Natural killer cell (primary cell): ENCODE measurements around the gene IFT122. TPM values are rescaled to one million over a fixed set of nuclear protein-coding genes. Genes with fewer than 3 reads are reported as not detected.

Experiments
- ATAC-seq, 3 donors: fragments of 150-1000 bp in 2 of 3; fragments of 200-7000 bp in 1 of 3; cut with Tn5 transposase; 1 replicate in 1 of 3; 2 replicates in 2 of 3; pipeline ENCODE4 v1.10.0; 2021; ENCODE audit warnings: mild to moderate bottlenecking in 2 of 3, moderate library complexity in 2 of 3
- DNase-seq, 2 donors: peaks; one replicate each; pipeline versions ENCODE4 v3.0.0 to v3.0.0-alpha.2; 2013 to 2021; ENCODE audit warnings: mixed read lengths in 1 of 2
- H3K27ac ChIP-seq: one replicate; pipeline ENCODE4 v1.5.1; 2013; ENCODE audit warnings: mild to moderate bottlenecking, low read length
- H3K27me3 ChIP-seq: one replicate; pipeline ENCODE4 v1.6.1; 2013; ENCODE audit warnings: low read length; ENCODE audit not compliant: control insufficient read depth, insufficient read depth
- H3K36me3 ChIP-seq: one replicate; pipeline ENCODE4 v1.6.1; 2013; ENCODE audit warnings: low read length; ENCODE audit not compliant: control insufficient read depth, insufficient read depth
- H3K4me1 ChIP-seq: one replicate; pipeline ENCODE4 v1.6.1; 2013; ENCODE audit warnings: low read length; ENCODE audit not compliant: control insufficient read depth, insufficient read depth
- H3K4me3 ChIP-seq: one replicate; pipeline ENCODE4 v1.5.1; 2013; ENCODE audit warnings: low read length
- H3K9me3 ChIP-seq: one replicate; pipeline ENCODE4 v1.6.1; 2013; ENCODE audit warnings: low read length; ENCODE audit not compliant: control insufficient read depth, insufficient read depth
- H3K27ac Mint-ChIP-seq, 2 donors: one replicate each; pipeline ENCODE4 v1.8.0; 2022; ENCODE audit warnings: mild to moderate bottlenecking in 2 of 2, mixed read lengths in 2 of 2, moderate library complexity in 1 of 2
- H3K27me3 Mint-ChIP-seq, 2 donors: one replicate each; pipeline ENCODE4 v1.8.0; 2022; ENCODE audit warnings: low read depth in 2 of 2, mixed read lengths in 2 of 2
- H3K36me3 Mint-ChIP-seq: one replicate; pipeline ENCODE4 v1.8.0; 2022; ENCODE audit warnings: mixed read lengths
- H3K4me1 Mint-ChIP-seq, 2 donors: one replicate each; pipeline ENCODE4 v1.8.0; 2022; ENCODE audit warnings: mixed read lengths in 2 of 2
- H3K4me3 Mint-ChIP-seq: one replicate; pipeline ENCODE4 v1.8.0; 2022; ENCODE audit warnings: mild to moderate bottlenecking, moderate library complexity, mixed read lengths
- H3K9me3 Mint-ChIP-seq, 2 donors: one replicate each; pipeline ENCODE4 v1.8.0; 2022; ENCODE audit warnings: mixed read lengths in 2 of 2
- WGBS: methylation state at CpG from one replicate; pipeline ENCODE4 v1.1.7; 2013; ENCODE audit warnings: missing lambda C conversion rate; ENCODE audit not compliant: insufficient coverage; 5-methylcytosine and 5-hydroxymethylcytosine counted together
- intact Hi-C: fragments of 100-400 bp; cut with micrococcal nuclease; formaldehyde crosslinking; loops from one replicate; pipeline ENCODE4 v1.14.2; 2022
- total RNA-seq, 4 donors: library from RNA; stranded (reverse); fragments of 120-200 nt in 1 of 4; gene quantifications; one replicate each; pipeline versions ENCODE4 v1.2.3 to v1.2.4, GENCODE V29; 2013 to 2022
- TF ChIP-seq, protein P1 (sequence below): fragments of 200-600 bp; IDR thresholded peaks from one replicate; pipeline ENCODE4 v1.8.0; 2022; ENCODE audit warnings: antibody characterized with exemption

Gene IFT122
- total RNA-seq, 3 donors from 2014 or later (not counting 1 experiment from before 2014, with no cell fraction given): 20.7 to 26.6 (median 23.9) TPM

- H3K27ac Mint-ChIP-seq: no peak overlapping the region
Measured at GRCh38 chr3:129435367-129435766, 4.7 kb upstream of the IFT122 start.

GRCh38 chr3:129439226-129439816 lies 703 bp upstream of the IFT122 start:
- peak overlapping the region; percentile 74 for H3K4me3 ChIP-seq
- intact Hi-C loops: loop anchor here (1.0 kb wide), 1 partner anchor 11 kb away; the partner anchor contains the start of gene EFCAB12
- TF ChIP-seq, protein P1, sequence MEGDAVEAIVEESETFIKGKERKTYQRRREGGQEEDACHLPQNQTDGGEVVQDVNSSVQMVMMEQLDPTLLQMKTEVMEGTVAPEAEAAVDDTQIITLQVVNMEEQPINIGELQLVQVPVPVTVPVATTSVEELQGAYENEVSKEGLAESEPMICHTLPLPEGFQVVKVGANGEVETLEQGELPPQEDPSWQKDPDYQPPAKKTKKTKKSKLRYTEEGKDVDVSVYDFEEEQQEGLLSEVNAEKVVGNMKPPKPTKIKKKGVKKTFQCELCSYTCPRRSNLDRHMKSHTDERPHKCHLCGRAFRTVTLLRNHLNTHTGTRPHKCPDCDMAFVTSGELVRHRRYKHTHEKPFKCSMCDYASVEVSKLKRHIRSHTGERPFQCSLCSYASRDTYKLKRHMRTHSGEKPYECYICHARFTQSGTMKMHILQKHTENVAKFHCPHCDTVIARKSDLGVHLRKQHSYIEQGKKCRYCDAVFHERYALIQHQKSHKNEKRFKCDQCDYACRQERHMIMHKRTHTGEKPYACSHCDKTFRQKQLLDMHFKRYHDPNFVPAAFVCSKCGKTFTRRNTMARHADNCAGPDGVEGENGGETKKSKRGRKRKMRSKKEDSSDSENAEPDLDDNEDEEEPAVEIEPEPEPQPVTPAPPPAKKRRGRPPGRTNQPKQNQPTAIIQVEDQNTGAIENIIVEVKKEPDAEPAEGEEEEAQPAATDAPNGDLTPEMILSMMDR: no peak
- H3K27me3 ChIP-seq: no peaks in the 10 kb centered on the region
- peak; percentile 22 to 66 for DNase-seq
- Mint-ChIP-seq H3K9me3 (no peaks in the 10 kb centered on the region), H3K4me1 (peaks cover 62 to 73% of the 10 kb centered on the region in 2 donors), H3K36me3 (peaks cover 10% of the 10 kb centered on the region), H3K4me3 (peak overlapping the region; percentile 94), H3K27ac (peak overlapping the region; percentile 94 to 98), H3K27me3 (no peaks in the 10 kb centered on the region)
- 0% methylated on average over 16 of the region's 17 CpGs for WGBS
- no peaks in the 10 kb centered on the region for H3K9me3 ChIP-seq
- ATAC-seq: peak in 1 of 3 donors; percentile 9
- H3K27ac ChIP-seq: peak overlapping the region; percentile 77
- peaks cover 16% of the 10 kb centered on the region for H3K4me1 ChIP-seq
- H3K36me3 ChIP-seq: peaks cover 19% of the 10 kb centered on the region

More at GRCh38 chr3:129435367-129435766, 4.7 kb upstream of the IFT122 start:
- Histone ChIP-seq H3K27me3 (no peaks in the 10 kb centered on the region), H3K36me3 (peaks cover 51% of the 10 kb centered on the region), H3K9me3 (no peaks in the 10 kb centered on the region), H3K4me1 (peaks cover 14% of the 10 kb centered on the region), H3K4me3 (no peak overlapping the region), H3K27ac (no peak overlapping the region)
- TF ChIP-seq, protein P1: no peak
- Mint-ChIP-seq H3K4me3 (no peak overlapping the region), H3K9me3 (no peaks in the 10 kb centered on the region), H3K27me3 (no peaks in the 10 kb centered on the region), H3K36me3 (peaks cover 10% of the 10 kb centered on the region), H3K4me1 (peaks cover 60 to 70% of the 10 kb centered on the region in 2 donors)
- intact Hi-C loops: no loop called here
- 72% methylated on average over 1 of the region's 1 CpG for WGBS
- ATAC-seq (no peak), DNase-seq (no peak)

DNA sequence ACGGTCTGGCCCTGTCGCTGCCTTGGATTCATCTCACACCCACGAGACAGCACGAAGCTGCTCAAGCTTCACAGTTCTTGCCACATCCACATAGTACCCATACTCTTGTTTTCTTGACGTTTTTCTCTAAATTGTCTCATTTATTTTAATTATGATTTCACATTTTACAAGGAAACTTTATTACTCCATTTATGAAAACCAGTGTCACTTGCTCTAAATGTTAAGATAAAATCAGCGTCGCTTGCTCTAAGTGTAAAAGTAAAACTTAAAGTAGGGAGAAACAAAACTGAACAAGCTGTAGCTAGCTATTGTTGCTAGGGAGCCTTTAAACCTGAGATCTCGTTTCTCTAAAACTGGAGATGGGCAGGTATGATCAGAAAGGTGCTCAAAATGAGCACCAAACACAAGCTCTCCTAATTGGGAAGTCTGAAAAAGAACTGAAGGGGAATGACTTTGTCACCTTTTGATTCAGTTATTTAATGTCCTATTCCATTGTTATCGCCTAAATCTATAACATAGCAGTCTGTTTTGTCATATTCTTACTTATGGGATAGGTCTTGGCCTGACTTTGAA lies 680 bp downstream of the IFT122 start:
- intact Hi-C loops: loop anchor here (1.0 to 2.0 kb wide), 2 partner anchors 41 to 452 kb away; partner anchors contain the start of gene TMCC1
- DNase-seq (peak in 1 of 2 donors; percentile 39), ATAC-seq (peak in 2 of 3 donors; percentile 55 to 68)
- Histone ChIP-seq H3K27ac (peak overlapping the region; percentile 87), H3K36me3 (peaks cover 10% of the 10 kb centered on the region), H3K27me3 (no peaks in the 10 kb centered on the region), H3K4me1 (peaks cover 16% of the 10 kb centered on the region), H3K9me3 (no peaks in the 10 kb centered on the region), H3K4me3 (peak overlapping the region; percentile 74)
- TF ChIP-seq, protein P1: no peak
- Mint-ChIP-seq H3K27me3 (no peaks in the 10 kb centered on the region), H3K4me3 (peak overlapping the region; percentile 94), H3K27ac (peak overlapping the region; percentile 94 to 98), H3K36me3 (peaks cover 10% of the 10 kb centered on the region), H3K4me1 (peaks cover 53 to 60% of the 10 kb centered on the region in 2 donors), H3K9me3 (no peaks in the 10 kb centered on the region)
- 0% methylated on average over 8 of the region's 9 CpGs for WGBS
